HG03045 (cell line): Measurements from ENCODE around the gene BARD1.
A peak's percentile ranks its signal among the peaks of the same experiment; 100 is the strongest.
"Not testable (repeated sequence)": the region's sequence is repeated elsewhere in the genome, so short reads cannot be mapped to it uniquely, and the experiment has no call there.

Experiments
- ATAC-seq: cut with Tn5 transposase; IDR thresholded peaks from one replicate; pipeline ENCODE4 v1.9.1; 2021; ENCODE audit warnings: mild to moderate bottlenecking, moderate library complexity; ENCODE audit not compliant: unreplicated experiment

Gene BARD1

GRCh38 chr2:214772443-214773015 is 37.0 kb downstream of the BARD1 start:
- no peak for ATAC-seq

- no peak for ATAC-seq
These were observed 44.3 kb downstream of the BARD1 start for GRCh38 chr2:214765180-214765579.

- no peak for ATAC-seq
These were observed 56.0 kb downstream of the BARD1 start for GRCh38 chr2:214753455-214753854.

GRCh38 chr2:214750529-214750928 is 59.0 kb downstream of the BARD1 start:
- no peak for ATAC-seq

- peak; percentile 34 for ATAC-seq
These were observed 61.5 kb downstream of the BARD1 start for GRCh38 chr2:214747992-214748391.

GRCh38 chr2:214742119-214742518 is 67.4 kb downstream of the BARD1 start:
- ATAC-seq: no peak

- no peak for ATAC-seq
These were observed 68.6 kb downstream of the BARD1 start for GRCh38 chr2:214740867-214741395.

- peak; percentile 96 for ATAC-seq
These were observed 72.3 kb downstream of the BARD1 start for GRCh38 chr2:214737188-214737587.

GRCh38 chr2:214730800-214731407 is 78.6 kb downstream of the BARD1 start:
- no peak for ATAC-seq

GRCh38 chr2:214730248-214730647 is 79.2 kb downstream of the BARD1 start:
- no peak for ATAC-seq

GRCh38 chr2:214724741-214725140 is 84.7 kb downstream of the BARD1 start:
- ATAC-seq: no peak

GRCh38 chr2:214717837-214718236 is 91.6 kb downstream of the BARD1 start:
- ATAC-seq: not testable (repeated sequence)

- ATAC-seq: no peak
These were observed 92.5 kb downstream of the BARD1 start for GRCh38 chr2:214716811-214717560.

GRCh38 chr2:214715025-214715424 is 94.5 kb downstream of the BARD1 start:
- ATAC-seq: no peak

GRCh38 chr2:214713080-214713830 is 96.2 kb downstream of the BARD1 start:
- ATAC-seq: no peak

- ATAC-seq: no peak
These were observed 98.8 kb downstream of the BARD1 start for GRCh38 chr2:214710729-214711128.

GRCh38 chr2:214706986-214707385 is 102.5 kb downstream of the BARD1 start:
- ATAC-seq: no peak

GRCh38 chr2:214699236-214699635 is 110.2 kb downstream of the BARD1 start:
- no peak for ATAC-seq

GRCh38 chr2:214696681-214697080 is 112.8 kb downstream of the BARD1 start:
- ATAC-seq: no peak

- no peak for ATAC-seq
These were observed 113.7 kb downstream of the BARD1 start for GRCh38 chr2:214695789-214696188.

- peak; percentile 65 for ATAC-seq
These were observed 125.9 kb downstream of the BARD1 start for GRCh38 chr2:214683557-214683956.
